RWPE1 (cell line): ENCODE data around the gene CIZ1.

Experiments used
- CTCF ChIA-PET: fragments of 350-600 bp; sonication (Branson Sonifier 250); formaldehyde crosslinking; extraction: SDS; loops from one replicate; lab custom pipeline; 2021; lab: Yijun Ruan, JAX
- POLR2A ChIA-PET: fragments of 400-600 bp; formaldehyde crosslinking; extraction: SDS; loops from one replicate; lab custom pipeline; 2020; ENCODE audit warnings: antibody characterized with exemption; ENCODE audit not compliant: low non-redundant PET; lab: Yijun Ruan, JAX
- DNase-seq: peaks from one replicate; pipeline ENCODE4 v3.0.0; 2012; ENCODE audit warnings: low spot score
- H3K27ac ChIP-seq: fragments of 450-650 bp; 2 replicates; pipeline ENCODE4 v1.5.1; 2017
- CTCF ChIP-seq: fragments of 450-650 bp; conservative IDR thresholded peaks from 2 replicates; pipeline ENCODE4 v1.5.1; 2017; ENCODE audit warnings: low read depth, mild to moderate bottlenecking

The CIZ1 gene

DNA sequence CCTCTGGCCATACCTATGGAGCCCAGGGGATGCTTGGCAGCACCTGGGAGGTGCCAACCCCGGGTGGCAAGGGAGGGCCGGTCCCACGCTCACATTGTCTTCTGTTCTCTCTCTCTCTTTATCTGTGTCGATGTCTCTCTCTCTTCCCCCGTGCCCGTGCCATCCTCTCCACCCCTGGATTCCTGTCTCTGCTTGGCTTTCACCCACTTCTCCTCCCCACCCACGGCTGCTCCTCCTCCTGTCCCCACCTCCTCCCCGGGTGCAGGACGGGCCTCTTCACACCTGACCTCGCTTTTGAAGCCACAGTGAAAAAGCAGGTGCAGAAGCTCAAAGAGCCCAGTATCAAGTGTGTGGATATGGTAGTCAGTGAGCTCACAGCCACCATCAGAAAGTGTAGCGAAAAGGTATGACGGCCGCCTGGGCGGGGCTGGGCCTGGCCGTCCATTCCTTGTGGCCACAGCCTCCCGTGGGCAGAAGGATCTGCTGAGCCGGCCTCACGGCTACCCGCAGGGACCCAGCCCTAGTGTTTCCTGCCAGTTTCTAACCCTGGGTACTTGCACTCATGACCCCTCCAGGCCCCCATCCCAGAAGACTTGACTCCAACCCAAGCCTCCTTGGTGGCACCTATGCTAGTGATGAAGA, 34.5 kb upstream of the CIZ1 start:
- POLR2A ChIA-PET, result no interaction called here
- CTCF ChIA-PET, result interaction anchor here (0.5 to 1.1 kb wide), 2 partner anchors 27 to 1517 kb away, joined by 3 to 6 read pairs; no protein-coding TSS in a partner anchor

DNA sequence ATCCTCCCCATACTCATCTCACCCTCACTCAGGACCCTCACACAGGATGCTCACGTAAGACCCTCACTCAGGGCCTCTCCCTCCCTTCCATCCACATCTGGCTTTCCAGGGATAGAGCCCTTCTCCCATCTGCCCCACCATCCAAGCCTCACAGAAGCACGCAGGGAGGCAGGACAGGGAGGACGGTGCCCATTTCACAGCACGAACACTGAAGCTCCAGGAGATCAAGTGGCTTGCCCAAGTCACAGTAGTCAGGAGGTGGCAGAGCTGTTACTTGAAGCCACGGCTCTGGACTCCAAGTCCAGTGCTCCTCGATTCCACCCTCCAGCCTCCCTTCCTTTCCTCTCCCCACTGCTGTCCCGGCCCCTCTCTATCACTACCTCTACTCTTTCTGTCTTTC, 33.5 kb upstream of the CIZ1 start:
- ChIA-PET CTCF (interaction anchor here (0.5 to 1.1 kb wide), 3 partner anchors 13 to 28 kb away, joined by 3 to 6 read pairs (median 4); no protein-coding TSS in a partner anchor), POLR2A (no interaction called here)

More for the DNA sequence above, 34.5 kb upstream of the CIZ1 start:
- H3K27ac ChIP-seq, result no peak overlapping the region
- no peak for DNase-seq
- TF ChIP-seq CTCF, result no peak

GRCh38 chr9:128222880-128223670, 31.7 kb upstream of the CIZ1 start:
- ChIA-PET POLR2A (no interaction called here), CTCF (no interaction called here)
- 0 out of 2 replicates have a peak overlapping the region, but pooled peaks have one; percentile 1 for H3K27ac ChIP-seq
- no peak for TF ChIP-seq CTCF
- DNase-seq, result no peak

More for the DNA sequence above, 33.5 kb upstream of the CIZ1 start:
- no peak for TF ChIP-seq CTCF
- no peak overlapping the region for H3K27ac ChIP-seq
- no peak for DNase-seq

DNA sequence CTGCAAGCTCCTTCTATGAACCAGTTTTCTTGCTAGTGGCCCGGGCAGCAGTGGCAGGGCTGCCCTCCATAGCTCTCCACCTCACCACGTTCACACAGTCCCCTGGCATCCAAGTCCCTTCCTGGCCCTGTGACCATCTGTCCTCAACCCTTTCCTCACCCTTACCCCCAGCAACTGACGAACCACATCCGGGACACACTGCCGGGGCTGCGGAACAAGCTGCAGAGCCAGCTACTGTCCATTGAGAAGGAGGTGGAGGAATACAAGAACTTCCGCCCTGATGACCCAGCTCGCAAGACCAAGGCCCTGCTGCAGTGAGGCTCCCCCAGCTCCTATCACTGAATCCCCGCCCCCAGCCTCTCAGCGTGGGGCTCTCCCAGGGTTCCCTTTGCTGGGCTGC, 30.7 kb upstream of the CIZ1 start:
- TF ChIP-seq CTCF, result no peak
- DNase-seq, result no peak
- ChIA-PET POLR2A (interaction anchor here (0.6 kb wide), 1 partner anchor 116 kb away, joined by 4 read pairs; no protein-coding TSS in a partner anchor), CTCF (interaction anchor here (0.6 to 0.7 kb wide), 2 partner anchors 19 to 30 kb away, joined by 3 read pairs; partner anchors contain the start of gene DNM1)
- H3K27ac ChIP-seq, result 0 out of 2 replicates have a peak overlapping the region, but pooled peaks have one; percentile 1

- CTCF ChIA-PET, result interaction anchor here (1.1 kb wide), 1 partner anchor 16 kb away, joined by 4 read pairs; no protein-coding TSS in a partner anchor
- DNase-seq, result no peak
- peak overlapping the region; percentile 59 for H3K27ac ChIP-seq
- TF ChIP-seq CTCF, result no peak
- POLR2A ChIA-PET, result interaction anchor here (0.6 kb wide), 1 partner anchor 40 kb away, joined by 3 read pairs; no protein-coding TSS in a partner anchor
Observed at GRCh38 chr9:128219831-128220230, 28.5 kb upstream of the CIZ1 start.
